ENCODE results near the gene C19orf67. TPM values are rescaled to one million over a fixed set of nuclear protein-coding genes. Genes with fewer than 3 reads are reported as not detected.

Gene C19orf67
- not detected for total RNA-seq

- 70% methylated on average over 37 of the region's 54 CpGs for WGBS
- H3K9me3 ChIP-seq, result no peaks in the 10 kb centered on the region
- no peak within 1 kb of the TSS for H3K4me3 ChIP-seq
- no peaks in the 10 kb centered on the region for H3K27me3 ChIP-seq
- no peak within 1 kb of the TSS for H3K27ac ChIP-seq
- TF ChIP-seq CTCF (IDR thresholded peaks at IDR 0.05) (no peak), EP300 (IDR thresholded peaks at IDR 0.05) (no peak), POLR2AphosphoS5 (IDR thresholded peaks at IDR 0.05) (no peak), POLR2A (IDR thresholded peaks at IDR 0.05) (no peak)
- peaks cover 27% of the 10 kb centered on the region for H3K4me1 ChIP-seq
- DNase-seq (ENCODE audit: low spot score in 2 of 2), result no peak
- H3K36me3 ChIP-seq, result peaks cover 11% of the 10 kb centered on the region
These were observed at the start of gene C19orf67 for GRCh38 chr19:14085309-14085995. Gene C19orf67 (minus strand): TSS chr19:14085783. CDS start chr19:14085627, 156 bp downstream.

GRCh38 chr19:14135355-14135754 is 49.8 kb upstream of the C19orf67 start:
- 43% methylated on average over 6 of the region's 6 CpGs for WGBS
- H3K27ac ChIP-seq, result no peak overlapping the region
- peaks cover 29% of the 10 kb centered on the region for H3K4me1 ChIP-seq
- no peak for DNase-seq (ENCODE audit: low spot score in 2 of 2)
- no peaks in the 10 kb centered on the region for H3K36me3 ChIP-seq
- no peaks in the 10 kb centered on the region for H3K27me3 ChIP-seq
- H3K9me3 ChIP-seq, result no peaks in the 10 kb centered on the region
- H3K4me3 ChIP-seq, result no peak overlapping the region
- no peak for TF ChIP-seq EP300 (IDR thresholded peaks at IDR 0.05)

- no peaks in the 10 kb centered on the region for H3K27me3 ChIP-seq
- 67% methylated on average over 4 of the region's 4 CpGs for WGBS
- TF ChIP-seq POLR2A (IDR thresholded peaks at IDR 0.05) (no peak), EP300 (IDR thresholded peaks at IDR 0.05) (no peak), POLR2AphosphoS5 (IDR thresholded peaks at IDR 0.05) (no peak), CTCF (IDR thresholded peaks at IDR 0.05) (no peak)
- H3K9me3 ChIP-seq, result no peaks in the 10 kb centered on the region
- DNase-seq (ENCODE audit: low spot score in 2 of 2), result no peak
- H3K36me3 ChIP-seq, result no peaks in the 10 kb centered on the region
- no peak overlapping the region for H3K4me3 ChIP-seq
- no peaks in the 10 kb centered on the region for H3K4me1 ChIP-seq
- H3K27ac ChIP-seq, result no peak overlapping the region
These were observed 42.4 kb upstream of the C19orf67 start for GRCh38 chr19:14127929-14128509.

GRCh38 chr19:14127176-14127575 is 41.6 kb upstream of the C19orf67 start:
- WGBS, result 81% methylated on average over 8 of the region's 8 CpGs
- H3K4me3 ChIP-seq, result no peak overlapping the region
- H3K27me3 ChIP-seq, result no peaks in the 10 kb centered on the region
- no peaks in the 10 kb centered on the region for H3K4me1 ChIP-seq
- no peak for DNase-seq (ENCODE audit: low spot score in 2 of 2)
- H3K27ac ChIP-seq, result no peak overlapping the region
- no peaks in the 10 kb centered on the region for H3K9me3 ChIP-seq
- no peaks in the 10 kb centered on the region for H3K36me3 ChIP-seq
- TF ChIP-seq POLR2AphosphoS5 (IDR thresholded peaks at IDR 0.05) (no peak), POLR2A (IDR thresholded peaks at IDR 0.05) (no peak), CTCF (IDR thresholded peaks at IDR 0.05) (no peak), EP300 (IDR thresholded peaks at IDR 0.05) (no peak)

GRCh38 chr19:14122924-14123323 is 37.3 kb upstream of the C19orf67 start:
- H3K4me3 ChIP-seq, result no peak overlapping the region
- no peak overlapping the region for H3K27ac ChIP-seq
- no peak for TF ChIP-seq EP300 (IDR thresholded peaks at IDR 0.05)
- no peak for TF ChIP-seq POLR2AphosphoS5 (IDR thresholded peaks at IDR 0.05)
- TF ChIP-seq POLR2A (IDR thresholded peaks at IDR 0.05), result no peak
- TF ChIP-seq CTCF (IDR thresholded peaks at IDR 0.05), result no peak
- no peaks in the 10 kb centered on the region for H3K36me3 ChIP-seq
- no peaks in the 10 kb centered on the region for H3K27me3 ChIP-seq
- no peaks in the 10 kb centered on the region for H3K9me3 ChIP-seq
- peaks cover 17% of the 10 kb centered on the region for H3K4me1 ChIP-seq
- WGBS, result 89% methylated on average over 6 of the region's 6 CpGs
- no peak for DNase-seq (ENCODE audit: low spot score in 2 of 2)
